Endothelial cell of umbilical vein (primary cell): Measurements from ENCODE around the gene CUTA.

Source experiments
- CTCF ChIP-seq, 2 donors: IDR thresholded peaks; 1 replicate in 1 of 2; 2 replicates in 1 of 2; pipeline ENCODE4 v1.5.1; 2011; ENCODE audit warnings: low read length in 2 of 2, mild to moderate bottlenecking in 2 of 2, moderate library complexity in 2 of 2, control low read depth in 1 of 2, inconsistent platforms in 1 of 2, low read depth in 1 of 2; ENCODE audit not compliant: insufficient read depth in 1 of 2; ENCODE audit errors: extremely low read depth in 1 of 2
- EZH2 ChIP-seq: IDR thresholded peaks from 2 replicates; pipeline ENCODE4 v1.6.1; 2012; ENCODE audit warnings: borderline replicate concordance, low read depth, mild to moderate bottlenecking, moderate library complexity, low read length, inconsistent platforms; ENCODE audit not compliant: severe bottlenecking
- FOS ChIP-seq: IDR thresholded peaks from 2 replicates; pipeline ENCODE4 v1.6.1; 2011; ENCODE audit warnings: mild to moderate bottlenecking, low read length, moderate library complexity, borderline replicate concordance; ENCODE audit not compliant: insufficient read depth
- JUN ChIP-seq: IDR thresholded peaks from 2 replicates; pipeline ENCODE4 v1.6.1; 2011; ENCODE audit warnings: borderline replicate concordance, low read depth; ENCODE audit not compliant: insufficient read length, insufficient read depth
- MYC ChIP-seq: IDR thresholded peaks from one replicate; pipeline ENCODE4 v1.6.1; 2011; ENCODE audit warnings: mild to moderate bottlenecking, low read depth, low read length
- POLR2A ChIP-seq: IDR thresholded peaks from 2 replicates; pipeline ENCODE4 v1.6.1; 2012; ENCODE audit warnings: low read depth, mild to moderate bottlenecking, control low read depth, low read length
- POLR2AphosphoS5 ChIP-seq: IDR thresholded peaks from 2 replicates; pipeline ENCODE4 v1.6.1; 2012; ENCODE audit warnings: low read depth, mild to moderate bottlenecking, control low read depth, low read length, moderate library complexity; ENCODE audit not compliant: insufficient read depth

- no peak for TF ChIP-seq CTCF (IDR thresholded peaks at IDR 0.05; ENCODE audit: extremely low read depth in 1 of 2, insufficient read depth in 1 of 2, low read depth in 1 of 2, low read length in 2 of 2)
- TF ChIP-seq POLR2AphosphoS5 = no peak
- TF ChIP-seq EZH2 = no peak
- peak; percentile 2 for TF ChIP-seq POLR2A
- peak; percentile 47 for TF ChIP-seq FOS
- no peak for TF ChIP-seq MYC
- TF ChIP-seq JUN = peak; percentile 25
Measured at GRCh38 chr6:33417128-33417902, 592 bp downstream of the CUTA start.
